HG03520 (cell line): ENCODE results near the gene TRAPPC1.

Experiments used
- ATAC-seq: cut with Tn5 transposase; IDR thresholded peaks from one replicate; pipeline ENCODE4 v1.9.1; 2021; ENCODE audit warnings: mild to moderate bottlenecking, moderate library complexity; ENCODE audit not compliant: unreplicated experiment

TRAPPC1 gene

DNA sequence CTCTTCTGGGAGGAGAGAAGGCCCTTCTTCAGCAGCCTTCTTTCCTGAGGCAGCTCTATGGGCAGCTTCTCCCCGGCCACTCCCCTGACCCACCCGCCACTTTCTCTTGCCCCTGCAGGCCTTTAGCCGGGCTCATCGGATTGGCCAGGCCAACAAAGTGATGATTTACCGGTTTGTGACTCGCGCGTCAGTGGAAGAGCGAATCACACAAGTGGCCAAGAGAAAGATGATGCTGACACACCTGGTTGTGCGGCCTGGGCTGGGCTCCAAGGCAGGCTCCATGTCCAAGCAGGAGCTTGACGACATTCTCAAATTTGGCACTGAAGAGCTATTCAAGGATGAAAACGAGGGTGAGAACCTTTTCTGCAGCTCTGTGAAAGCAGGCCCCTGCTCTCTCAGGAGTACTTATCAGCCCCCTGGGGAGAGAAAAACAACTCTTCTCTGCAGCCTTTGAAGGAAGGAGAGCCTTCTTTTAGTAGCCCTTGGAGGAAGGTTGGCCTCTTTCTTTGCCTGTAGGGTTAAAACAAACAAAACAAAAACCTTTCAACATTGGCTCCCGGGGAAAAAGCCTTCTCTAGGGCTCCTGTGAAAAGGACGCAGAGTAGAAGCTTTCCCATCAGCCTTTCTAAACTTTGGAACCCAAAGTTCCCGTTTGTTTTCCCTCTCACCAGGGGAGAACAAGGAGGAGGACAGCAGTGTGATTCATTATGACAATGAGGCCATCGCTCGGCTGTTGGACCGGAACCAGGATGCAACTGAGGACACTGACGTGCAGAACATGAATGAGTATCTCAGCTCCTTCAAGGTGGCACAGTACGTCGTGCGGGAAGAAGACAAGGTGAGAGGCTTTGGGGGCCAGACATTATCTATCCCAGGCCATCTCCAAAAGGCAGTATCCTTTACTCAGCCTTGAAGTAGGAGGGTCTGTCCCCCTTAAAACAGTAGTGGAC is 28.3 kb downstream of the TRAPPC1 start:
- no peak for ATAC-seq

DNA sequence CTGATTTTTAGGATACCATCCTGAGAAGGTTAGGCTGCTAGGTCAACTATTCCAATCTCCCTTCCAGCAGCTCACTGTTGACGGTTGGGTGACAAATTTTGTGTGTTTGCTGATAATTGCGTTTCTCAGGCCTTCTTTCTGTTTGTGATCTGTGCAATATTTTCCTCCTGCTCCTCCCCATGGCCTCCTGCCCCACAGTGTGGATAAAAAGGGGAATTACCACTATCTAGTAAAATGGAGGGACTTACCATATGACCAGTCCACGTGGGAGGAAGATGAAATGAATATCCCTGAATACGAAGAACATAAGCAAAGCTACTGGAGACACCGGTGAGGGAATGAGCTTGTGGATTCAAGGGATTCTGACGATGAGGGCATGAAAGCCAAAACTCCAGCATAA is 34.0 kb downstream of the TRAPPC1 start:
- ATAC-seq = no peak

DNA sequence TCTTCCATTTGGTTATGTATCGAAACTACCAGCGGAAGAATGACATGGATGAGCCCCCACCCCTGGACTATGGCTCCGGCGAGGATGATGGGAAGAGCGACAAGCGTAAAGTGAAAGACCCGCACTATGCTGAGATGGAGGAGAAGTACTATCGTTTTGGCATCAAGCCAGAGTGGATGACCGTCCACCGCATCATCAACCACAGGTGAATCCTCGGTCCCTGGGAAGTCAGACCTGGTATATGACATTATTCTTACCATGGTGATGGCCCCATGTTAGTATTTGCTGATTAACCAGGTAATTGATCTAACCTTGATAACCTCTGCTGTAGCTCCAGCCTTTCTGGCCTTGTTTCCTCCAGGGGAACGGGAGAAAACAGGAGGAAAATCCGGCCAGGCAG is 34.7 kb downstream of the TRAPPC1 start:
- no peak for ATAC-seq

DNA sequence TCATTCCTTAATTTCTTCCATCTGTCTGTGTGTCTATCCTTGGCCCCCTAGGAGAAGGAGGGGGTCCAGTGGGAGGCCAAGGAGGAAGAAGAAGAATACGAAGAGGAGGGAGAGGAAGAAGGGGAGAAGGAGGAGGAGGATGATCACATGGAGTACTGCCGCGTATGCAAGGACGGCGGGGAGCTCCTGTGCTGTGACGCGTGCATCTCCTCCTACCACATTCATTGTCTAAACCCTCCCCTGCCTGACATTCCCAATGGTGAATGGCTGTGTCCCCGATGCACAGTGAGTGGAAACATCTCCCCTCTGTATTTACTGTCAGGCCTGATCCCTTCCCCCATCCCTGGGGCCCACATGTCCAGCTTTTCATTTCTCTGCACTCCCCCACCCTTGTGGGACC is 36.9 kb downstream of the TRAPPC1 start:
- no peak for ATAC-seq

DNA sequence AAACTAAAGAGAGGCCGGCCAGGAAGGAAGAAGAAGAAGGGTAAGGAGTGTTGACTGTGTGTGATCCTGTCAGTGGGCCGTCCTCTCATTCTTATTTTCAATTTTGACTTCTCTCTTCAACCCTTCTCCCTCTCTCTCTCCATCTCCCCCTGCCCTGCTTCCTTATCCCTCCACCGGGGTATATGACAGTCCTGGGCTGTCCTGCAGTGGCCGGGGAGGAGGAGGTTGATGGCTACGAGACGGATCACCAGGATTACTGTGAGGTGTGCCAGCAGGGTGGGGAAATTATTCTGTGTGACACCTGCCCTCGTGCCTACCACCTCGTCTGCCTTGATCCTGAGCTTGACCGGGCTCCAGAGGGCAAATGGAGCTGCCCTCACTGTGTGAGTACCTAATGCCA is 37.5 kb downstream of the TRAPPC1 start:
- ATAC-seq = no peak

DNA sequence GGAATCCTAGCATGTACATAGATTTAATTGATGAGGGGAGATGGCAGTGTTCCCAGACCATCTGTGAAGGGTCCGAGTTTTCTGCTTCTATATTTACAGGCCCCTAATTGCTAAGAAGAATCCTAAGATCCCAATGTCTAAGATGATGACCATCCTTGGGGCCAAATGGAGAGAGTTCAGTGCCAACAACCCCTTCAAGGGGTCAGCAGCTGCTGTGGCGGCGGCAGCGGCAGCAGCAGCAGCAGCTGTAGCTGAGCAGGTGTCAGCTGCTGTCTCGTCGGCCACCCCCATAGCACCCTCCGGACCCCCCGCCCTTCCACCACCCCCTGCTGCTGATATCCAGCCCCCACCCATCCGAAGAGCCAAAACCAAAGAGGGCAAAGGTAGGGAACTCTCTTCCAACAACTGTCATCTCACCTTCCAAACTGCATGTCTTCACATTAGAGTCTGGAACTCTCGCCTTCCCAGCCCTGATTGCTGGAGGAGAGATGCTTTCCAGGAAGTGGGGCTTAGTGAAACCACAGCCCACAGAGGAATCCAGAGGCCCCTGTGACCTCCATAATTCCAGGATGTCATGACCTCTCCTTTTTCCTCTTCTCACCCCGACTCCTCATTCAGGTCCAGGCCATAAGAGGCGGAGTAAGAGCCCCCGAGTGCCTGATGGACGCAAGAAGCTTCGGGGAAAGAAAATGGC is 38.4 kb downstream of the TRAPPC1 start:
- ATAC-seq = no peak

DNA sequence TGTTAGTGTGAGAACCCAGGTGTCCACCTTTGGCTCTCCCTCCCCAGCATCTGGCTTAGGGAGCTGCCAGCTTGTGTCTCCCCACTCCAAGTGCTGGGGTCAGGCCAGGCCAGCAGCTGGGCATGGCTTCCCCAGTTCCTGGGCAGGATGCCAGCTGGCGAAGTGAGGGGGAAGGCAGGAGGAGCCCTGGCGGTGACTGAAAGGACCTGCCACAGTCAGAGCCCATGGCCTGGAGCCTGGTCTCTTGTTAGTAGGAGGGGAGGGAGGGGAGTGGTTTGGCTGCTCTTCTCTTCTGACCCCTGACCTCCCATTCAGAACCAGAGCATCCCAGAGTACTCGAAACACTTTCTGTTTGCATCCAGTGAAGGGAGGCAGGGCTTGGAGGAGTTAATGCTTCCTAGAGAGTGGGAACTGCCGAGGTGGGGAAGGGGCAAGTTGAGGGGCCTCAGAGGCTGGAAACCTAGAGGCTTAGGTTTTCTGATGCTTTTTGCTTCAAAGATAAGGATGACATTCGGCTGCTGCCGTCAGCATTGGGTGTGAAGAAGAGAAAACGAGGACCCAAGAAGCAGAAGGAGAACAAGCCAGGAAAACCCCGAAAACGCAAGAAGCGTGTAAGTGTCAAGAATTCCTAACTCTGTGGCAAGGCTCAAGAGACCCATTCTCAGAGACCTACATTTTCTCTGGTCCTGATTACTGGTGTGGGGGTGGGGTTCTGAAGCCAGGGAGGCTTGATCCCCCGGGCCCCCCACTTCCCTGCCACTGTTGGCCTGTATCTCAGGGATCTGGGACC is 42.4 kb downstream of the TRAPPC1 start:
- no peak for ATAC-seq

DNA sequence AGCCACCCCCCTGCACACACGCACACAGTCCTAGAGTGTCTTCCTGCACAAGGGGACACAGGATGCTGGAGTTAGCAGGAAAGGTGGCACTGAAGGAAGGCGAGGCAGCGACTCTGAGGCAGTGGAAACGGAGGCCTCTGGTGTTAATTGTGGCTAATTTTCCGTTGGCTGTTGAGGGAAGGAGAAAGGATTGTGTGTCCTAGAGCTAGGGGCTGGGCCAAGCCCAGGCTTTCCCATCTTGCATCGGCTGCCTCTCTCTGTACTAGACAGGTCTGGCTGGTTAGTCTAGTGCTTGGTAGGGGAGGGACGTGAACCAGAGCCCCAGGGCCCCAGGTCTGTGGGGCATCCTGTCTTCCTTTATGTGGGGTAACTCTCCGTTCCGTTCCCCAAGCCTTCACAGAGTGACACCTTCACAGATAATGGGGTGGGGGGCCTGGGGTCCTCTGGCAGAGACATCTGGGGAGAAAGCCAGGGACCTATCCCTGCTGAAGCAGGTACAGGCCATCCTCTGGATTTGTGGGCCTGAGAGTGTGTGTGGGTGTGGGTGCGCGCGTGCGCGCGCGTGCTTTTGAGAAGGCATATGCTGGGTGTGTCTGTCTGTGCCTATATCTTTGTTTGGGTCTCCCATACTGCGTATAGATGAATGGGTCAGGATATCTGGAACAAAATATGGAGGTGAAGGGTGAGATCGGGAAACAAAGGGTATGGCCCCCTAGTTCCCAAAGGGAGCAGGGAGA is 43.4 kb downstream of the TRAPPC1 start, which contains the start of gene CHD3:
Gene CHD3, plus strand, starts transcription at position 606 of the 737 bp plus-strand sequence. CDS start 212 bp downstream, outside the sequence.
- no peak for ATAC-seq

DNA sequence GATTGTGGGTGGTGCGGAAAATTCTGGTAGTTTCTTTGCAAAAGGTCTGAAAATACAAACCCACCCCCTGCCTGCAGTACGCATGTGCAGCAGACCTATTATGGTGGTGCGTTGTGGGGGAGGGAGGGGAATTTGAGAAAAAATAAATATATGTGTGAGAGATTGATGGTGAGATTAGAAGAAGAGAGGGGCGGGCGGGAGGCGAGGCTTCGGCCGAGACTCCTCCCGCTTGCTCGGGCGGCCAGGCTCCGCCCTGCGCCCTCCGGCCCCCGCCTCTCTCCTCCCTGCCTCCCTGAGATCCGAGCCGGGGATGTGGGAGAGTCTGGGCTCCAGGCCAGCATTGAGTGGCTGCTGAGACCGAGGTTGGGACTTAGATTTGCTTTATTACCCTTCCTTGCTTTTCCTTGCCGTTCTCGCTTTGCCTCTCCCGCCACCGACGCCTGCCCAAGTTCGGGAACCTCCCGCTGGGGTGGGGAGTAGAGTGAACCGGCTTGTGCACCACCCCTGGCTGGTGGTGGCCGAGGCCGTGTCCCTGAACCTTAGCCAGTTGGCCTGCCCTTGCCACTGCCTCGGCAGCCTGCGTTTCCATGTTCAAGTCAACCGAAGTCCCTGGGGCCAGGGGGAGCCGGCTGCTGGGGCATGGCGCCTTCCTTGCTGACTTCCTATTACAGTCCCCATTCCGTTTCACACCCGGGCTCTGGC is 44.1 kb downstream of the TRAPPC1 start:
- no peak for ATAC-seq

DNA sequence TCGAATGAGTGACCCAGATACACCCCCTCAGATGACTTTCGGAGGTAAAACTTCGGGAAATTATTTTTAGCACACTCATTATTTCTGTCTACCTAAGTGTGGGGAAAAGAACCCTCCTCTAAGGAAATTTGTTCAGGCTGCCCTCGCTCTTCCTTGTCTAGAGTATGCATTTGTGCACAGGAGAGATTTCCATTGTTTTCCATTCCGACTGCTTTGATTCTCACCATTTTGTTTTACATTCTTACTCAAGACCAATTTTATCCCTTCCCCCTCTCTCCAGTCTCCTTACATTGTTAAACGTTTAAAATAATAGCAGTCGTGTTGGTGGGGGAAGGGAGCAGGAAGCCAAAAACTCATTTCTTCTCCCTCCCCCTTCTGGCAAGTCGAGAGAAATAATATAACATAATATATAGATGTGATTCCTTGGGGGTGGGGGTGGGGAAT is 44.7 kb downstream of the TRAPPC1 start:
- ATAC-seq = no peak

DNA sequence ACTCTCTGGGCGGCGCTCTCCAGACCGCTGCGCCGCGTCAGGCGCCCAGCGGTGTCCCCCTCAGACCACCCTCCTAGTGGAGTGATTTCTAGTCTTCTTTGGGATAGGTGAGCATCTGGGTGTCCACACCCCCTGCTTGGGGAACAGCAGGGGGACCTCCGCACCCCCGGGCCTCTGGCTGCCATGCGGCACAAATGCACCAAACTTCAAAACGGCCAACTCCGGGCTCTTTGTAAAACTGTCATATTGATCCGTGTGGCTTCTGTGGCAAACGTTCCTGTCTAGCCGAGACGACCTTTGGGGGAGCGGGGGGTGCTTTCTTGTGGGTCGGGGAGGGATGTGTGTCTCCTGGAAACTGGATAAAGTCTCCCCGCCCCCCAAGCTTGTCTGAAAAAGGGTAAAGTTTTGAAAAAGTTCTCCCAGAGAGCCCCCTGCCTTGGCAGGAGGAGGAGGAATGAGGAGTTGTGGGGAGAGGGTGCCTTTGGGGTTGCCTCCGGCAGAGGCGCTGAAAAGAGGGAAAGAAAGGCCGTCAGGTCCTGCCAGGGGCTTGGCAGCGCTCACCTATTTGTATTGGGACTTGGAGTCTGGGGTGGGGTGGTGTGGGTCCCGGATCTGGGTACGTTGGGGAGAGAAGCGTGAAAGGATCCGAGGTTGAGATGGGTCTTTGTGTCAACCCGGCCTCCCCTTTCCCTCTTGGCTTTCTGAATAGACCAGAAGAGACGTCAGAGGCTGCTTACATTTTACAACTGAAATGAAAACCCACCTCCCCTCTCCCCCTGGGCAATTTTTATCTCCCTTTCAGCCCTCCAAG is 45.3 kb downstream of the TRAPPC1 start:
- no peak for ATAC-seq

DNA sequence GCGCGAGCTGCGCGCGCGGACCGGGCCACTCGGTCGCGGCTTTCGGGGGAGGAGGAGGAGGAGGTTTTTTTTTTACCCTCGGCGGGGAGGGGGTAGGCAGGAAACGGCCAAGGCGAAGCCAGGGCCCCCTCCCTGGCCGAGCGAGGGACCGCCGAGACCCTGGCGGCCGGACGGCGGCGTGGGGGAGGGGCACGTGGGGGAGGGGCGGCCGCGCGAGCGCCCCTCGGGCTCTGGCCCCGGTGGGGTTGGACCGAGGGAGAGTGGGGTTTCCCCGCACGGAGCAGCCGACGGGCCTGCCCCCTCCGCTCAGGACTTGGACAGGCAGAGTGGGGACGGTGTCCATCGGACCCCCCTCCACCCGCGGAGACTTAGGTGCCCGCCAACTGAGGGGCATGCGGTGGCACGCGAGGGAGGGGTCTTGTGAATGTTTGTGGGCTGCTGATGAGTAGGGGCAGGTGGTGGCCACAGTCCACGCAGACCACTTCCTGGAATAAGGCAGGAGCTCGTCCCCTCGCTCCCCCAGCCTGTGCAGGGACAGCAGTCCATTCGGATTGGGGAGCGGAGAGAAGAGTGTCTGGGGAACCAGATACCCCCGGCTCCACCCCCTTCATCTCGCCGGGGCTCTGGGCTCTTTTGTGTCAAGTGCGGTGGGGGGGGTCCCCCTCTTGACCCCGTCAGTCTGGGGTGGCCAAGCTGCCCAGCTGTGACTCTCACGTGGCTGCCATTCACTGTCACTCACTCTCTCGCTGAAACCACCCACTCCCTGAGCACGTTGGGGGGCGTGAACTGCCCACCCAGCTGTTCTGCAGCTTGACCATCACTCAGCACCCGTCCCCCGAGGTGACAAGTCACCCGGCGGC is 46.1 kb downstream of the TRAPPC1 start:
- no peak for ATAC-seq

DNA sequence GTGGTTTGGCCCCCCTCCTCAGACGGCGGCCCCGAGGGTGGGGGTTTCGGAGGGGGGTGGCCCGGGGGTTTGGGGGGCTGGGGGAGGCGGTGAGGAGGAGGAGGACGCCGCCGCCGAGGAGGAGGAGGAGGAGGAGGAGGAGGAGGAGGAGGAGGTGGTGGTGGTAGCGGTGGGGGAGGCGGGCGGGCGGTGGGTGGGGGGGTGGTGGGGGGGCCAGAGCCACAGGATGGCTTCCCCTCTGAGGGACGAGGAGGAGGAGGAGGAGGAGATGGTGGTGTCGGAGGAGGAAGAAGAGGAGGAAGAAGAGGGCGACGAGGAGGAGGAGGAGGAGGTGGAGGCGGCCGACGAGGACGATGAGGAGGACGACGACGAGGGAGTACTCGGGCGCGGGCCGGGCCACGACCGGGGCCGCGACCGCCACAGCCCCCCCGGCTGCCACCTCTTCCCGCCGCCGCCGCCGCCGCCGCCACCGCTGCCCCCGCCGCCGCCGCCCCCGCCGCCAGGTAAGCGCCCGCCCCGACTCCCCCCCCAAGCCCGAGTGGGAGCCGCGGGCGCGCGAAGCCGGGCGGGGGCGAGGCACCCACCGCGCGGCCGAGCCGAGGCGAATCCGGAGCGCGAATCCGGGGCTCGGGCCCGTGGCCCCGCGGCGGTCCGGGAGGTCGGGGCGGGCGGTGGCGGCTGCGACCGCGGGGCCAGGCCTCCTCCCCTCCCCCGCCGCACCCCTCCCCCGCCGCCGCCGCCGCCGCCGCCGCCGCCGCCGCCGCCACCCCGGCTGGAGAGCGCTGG is 47.0 kb downstream of the TRAPPC1 start:
- ATAC-seq = no peak

DNA sequence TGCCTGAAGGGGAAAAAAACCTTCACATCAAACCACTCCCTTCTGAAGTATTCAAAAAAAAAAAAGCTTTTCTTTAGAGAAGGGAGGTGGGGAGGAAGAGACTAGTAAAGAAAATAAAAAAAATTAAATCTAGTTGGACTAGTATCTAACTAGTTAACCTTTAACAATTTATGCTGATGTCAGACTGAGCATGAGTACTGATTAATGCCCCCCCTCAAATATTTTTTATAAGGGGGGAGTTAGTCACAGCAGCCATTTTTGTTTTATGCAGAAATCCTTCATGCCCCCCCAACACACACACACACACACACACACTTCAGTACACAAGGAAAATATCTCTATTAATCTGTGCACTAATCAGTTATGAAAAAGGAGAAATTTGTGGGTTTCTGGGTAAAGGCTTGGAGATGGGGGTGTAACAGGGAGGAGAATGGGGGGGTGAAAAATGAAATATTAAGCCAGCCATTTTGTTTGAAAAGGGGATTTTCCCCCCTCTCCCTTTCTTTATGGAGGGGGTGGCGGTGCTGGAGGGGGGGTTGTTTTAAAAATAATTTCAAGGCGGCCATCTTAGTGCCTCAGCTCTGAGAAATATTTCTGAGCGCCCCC is 47.9 kb downstream of the TRAPPC1 start:
- no peak for ATAC-seq

DNA sequence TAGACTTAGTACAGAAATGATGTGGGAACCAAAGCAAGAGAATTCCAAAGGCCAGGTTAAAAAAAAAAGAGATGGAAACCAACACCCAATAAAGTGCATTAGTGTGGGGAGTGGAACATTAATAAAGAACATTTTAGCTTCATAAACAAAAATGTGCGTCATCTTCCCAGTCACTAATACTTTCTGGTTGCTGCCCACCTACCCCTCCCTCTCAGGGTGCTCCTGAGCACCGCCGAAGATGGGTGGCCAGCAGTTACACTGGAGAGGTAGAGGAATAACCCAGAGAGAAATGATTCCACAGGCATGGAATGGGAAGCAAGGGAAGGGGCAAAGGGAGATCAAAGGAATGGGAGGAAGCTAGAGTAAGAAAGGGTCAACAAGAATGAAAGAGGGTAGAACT is 49.1 kb downstream of the TRAPPC1 start:
- ATAC-seq = no peak

DNA sequence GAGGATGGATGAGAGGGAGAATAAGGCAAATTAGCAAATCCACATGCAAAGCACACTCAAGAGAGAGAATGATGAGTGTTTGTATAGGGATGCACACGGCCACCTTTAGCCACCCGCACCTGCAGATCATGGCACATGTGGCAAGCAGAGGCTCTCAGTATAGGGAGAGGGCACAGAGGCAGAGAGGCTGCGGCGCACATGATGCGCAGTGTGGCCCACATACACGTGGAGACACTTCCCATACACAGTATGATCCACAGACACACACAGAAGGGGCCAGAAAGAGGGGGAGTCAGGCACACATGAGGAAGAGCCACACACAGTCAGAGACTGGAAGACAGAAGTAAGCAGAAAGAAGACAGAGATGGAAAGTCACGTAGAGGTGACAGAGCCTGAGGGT is 49.7 kb downstream of the TRAPPC1 start:
- no peak for ATAC-seq
